Retinal pigment epithelial cell (primary cell): ENCODE results near the gene CPM.
"Not testable (repeated sequence)": the region's sequence is repeated elsewhere in the genome, so short reads cannot be mapped to it uniquely, and the experiment has no call there.

Experiments used
- DNase-seq: peaks from one replicate; pipeline ENCODE4 v3.0.0-alpha.2; 2010; ENCODE audit warnings: low read depth
- H3K4me3 ChIP-seq: 2 replicates; pipeline ENCODE4 v1.5.1; 2011; ENCODE audit warnings: mild to moderate bottlenecking, low read length, control low read depth, moderate library complexity
- TF ChIP-seq, protein P1 (sequence below): conservative IDR thresholded peaks from 2 replicates; pipeline ENCODE4 v1.5.1; 2011; ENCODE audit warnings: low read depth, low read length, control low read depth, inconsistent platforms

The CPM gene

DNA sequence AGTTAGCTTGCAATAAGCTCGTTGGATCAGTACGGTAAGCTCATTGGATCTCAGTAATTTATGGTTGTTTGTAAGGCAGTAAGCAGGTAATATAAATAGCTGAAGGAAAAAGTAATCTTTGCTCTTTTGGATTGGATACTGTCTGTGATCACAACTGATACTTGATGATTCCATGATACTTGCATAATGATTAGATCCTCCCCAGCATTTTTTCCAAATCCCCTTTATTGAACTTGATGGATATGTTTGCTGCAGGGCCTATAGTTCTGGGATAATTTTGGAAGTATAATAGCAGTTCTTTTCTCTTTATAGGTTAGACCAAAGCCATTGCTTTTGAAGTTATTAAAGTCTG, 119.8 kb downstream of the CPM start:
- H3K4me3 ChIP-seq = peak overlapping the region; percentile 23
- no peak for DNase-seq
- TF ChIP-seq, protein P1, sequence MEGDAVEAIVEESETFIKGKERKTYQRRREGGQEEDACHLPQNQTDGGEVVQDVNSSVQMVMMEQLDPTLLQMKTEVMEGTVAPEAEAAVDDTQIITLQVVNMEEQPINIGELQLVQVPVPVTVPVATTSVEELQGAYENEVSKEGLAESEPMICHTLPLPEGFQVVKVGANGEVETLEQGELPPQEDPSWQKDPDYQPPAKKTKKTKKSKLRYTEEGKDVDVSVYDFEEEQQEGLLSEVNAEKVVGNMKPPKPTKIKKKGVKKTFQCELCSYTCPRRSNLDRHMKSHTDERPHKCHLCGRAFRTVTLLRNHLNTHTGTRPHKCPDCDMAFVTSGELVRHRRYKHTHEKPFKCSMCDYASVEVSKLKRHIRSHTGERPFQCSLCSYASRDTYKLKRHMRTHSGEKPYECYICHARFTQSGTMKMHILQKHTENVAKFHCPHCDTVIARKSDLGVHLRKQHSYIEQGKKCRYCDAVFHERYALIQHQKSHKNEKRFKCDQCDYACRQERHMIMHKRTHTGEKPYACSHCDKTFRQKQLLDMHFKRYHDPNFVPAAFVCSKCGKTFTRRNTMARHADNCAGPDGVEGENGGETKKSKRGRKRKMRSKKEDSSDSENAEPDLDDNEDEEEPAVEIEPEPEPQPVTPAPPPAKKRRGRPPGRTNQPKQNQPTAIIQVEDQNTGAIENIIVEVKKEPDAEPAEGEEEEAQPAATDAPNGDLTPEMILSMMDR = no peak

DNA sequence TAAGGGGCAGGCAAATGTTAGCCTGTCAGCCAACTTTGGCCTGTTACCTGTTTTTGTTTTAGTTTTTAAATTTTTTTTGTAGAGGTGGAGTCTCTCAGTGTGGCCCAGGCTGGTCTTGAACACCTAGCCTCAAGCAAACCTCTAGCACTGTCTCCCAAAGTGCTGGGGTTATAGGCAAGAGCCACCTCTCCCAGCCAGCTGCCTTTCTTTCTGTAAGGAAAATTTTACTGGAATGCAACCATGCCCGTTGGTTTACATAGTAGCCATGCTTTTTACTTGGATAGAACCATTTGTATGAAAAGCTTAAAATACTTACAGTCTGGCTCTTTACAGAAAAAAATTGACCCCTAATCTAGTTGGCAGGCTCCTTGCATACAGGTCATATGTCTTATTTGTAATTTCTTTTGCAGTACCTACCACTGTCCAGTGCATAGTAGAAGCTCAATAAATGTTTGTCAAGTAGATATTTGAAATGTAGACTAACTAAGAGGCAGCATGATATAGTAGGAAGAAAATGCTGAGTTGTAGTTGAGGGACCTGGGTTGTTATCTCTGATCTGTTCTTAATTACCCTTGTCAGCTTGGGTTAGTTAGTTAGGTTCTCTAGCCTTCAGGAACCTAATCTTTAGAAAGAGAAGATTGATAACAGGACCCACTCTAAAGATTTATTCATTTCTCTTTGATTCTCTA, 120.3 kb downstream of the CPM start:
- DNase-seq = no peak
- H3K4me3 ChIP-seq = peak overlapping the region; percentile 23
- TF ChIP-seq, protein P1 = no peak

DNA sequence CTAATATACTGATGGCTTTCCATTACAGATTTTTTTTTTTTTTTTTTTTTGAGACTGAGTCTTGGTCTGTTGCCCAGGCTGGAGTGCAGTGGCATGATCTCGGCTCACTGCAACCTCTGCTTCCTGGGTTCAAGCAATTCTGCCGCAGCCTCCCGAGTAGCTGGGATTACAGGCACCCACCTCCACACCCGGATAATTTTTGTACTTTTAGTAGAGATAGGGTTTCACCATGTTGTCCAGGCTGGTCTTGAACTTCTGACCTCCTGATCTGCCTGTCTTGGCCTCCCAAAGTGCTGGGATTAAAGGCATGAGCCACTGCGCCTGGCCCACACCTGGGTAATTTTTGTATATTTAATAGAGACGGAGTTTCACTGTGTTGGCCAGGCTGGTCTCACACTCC, 121.4 kb downstream of the CPM start:
- H3K4me3 ChIP-seq = peak overlapping the region; percentile 29
- not testable (repeated sequence) for DNase-seq

DNA sequence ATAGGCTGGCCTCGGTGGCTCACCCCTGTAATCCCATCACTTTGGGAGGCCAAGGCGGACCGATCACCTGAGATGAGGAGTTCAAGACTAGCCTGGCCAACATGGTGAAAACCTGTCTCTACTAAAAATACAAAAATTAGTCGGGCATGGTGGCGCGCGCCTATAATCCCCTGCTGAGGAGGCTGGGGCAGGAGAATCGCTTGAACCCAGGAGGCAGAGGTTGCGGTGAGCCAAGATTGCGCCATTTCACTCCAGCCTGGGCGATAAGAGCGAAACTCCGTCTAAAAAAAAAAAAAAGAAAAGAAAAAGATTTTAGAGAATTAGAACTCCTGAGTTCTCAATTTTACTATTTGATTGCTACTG, 123.0 kb downstream of the CPM start:
- DNase-seq = not testable (repeated sequence)
- H3K4me3 ChIP-seq = peak overlapping the region; percentile 87

DNA sequence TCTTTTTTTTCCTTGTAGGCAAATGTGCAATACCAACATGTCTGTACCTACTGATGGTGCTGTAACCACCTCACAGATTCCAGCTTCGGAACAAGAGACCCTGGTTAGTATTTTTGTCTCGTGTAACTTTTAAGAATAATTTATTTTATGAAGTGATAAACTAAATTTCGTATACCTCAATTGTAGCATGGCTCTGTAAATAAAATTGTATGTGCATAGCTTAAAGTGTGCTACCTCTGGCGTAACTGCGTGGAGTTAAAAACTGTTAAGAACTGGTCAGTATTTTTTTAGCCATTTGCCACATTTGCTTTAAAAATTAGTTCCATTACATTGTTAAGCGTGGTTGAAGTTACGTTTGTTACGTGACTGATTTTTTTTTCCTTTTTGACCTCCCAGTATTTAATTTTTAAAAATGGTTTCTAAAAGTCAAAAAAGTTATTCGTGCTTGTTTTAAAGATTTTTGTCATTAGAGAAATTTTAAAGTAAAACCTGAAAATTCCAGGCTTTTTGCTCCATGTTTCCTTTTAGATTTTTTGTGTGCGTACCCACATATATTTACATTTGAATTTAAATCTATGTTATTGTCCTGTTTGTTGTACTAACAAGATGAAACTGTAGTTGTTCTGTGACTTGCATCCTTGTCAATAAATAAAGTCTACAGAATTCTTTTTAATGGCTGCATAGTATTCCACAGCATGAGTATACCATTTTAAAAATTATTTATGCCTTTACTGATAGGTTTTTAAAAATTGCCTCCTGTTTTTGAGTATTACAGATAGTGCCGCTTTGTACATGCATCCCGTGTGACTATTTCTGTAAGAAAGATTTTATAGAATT, 123.6 kb downstream of the CPM start:
- no peak for DNase-seq
- H3K4me3 ChIP-seq = peak overlapping the region; percentile 87
- TF ChIP-seq, protein P1 = no peak

DNA sequence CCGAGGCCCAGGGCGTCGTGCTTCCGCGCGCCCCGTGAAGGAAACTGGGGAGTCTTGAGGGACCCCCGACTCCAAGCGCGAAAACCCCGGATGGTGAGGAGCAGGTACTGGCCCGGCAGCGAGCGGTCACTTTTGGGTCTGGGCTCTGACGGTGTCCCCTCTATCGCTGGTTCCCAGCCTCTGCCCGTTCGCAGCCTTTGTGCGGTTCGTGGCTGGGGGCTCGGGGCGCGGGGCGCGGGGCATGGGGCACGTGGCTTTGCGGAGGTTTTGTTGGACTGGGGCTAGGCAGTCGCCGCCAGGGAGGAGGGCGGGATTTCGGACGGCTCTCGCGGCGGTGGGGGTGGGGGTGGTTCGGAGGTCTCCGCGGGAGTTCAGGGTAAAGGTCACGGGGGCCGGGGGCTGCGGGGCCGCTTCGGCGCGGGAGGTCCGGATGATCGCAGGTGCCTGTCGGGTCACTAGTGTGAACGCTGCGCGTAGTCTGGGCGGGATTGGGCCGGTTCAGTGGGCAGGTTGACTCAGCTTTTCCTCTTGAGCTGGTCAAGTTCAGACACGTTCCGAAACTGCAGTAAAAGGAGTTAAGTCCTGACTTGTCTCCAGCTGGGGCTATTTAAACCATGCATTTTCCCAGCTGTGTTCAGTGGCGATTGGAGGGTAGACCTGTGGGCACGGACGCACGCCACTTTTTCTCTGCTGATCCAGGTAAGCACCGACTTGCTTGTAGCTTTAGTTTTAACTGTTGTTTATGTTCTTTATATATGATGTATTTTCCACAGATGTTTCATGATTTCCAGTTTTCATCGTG, 124.4 kb downstream of the CPM start:
- TF ChIP-seq, protein P1 = no peak
- H3K4me3 ChIP-seq = peak overlapping the region; percentile 87
- DNase-seq = peak; percentile 67

DNA sequence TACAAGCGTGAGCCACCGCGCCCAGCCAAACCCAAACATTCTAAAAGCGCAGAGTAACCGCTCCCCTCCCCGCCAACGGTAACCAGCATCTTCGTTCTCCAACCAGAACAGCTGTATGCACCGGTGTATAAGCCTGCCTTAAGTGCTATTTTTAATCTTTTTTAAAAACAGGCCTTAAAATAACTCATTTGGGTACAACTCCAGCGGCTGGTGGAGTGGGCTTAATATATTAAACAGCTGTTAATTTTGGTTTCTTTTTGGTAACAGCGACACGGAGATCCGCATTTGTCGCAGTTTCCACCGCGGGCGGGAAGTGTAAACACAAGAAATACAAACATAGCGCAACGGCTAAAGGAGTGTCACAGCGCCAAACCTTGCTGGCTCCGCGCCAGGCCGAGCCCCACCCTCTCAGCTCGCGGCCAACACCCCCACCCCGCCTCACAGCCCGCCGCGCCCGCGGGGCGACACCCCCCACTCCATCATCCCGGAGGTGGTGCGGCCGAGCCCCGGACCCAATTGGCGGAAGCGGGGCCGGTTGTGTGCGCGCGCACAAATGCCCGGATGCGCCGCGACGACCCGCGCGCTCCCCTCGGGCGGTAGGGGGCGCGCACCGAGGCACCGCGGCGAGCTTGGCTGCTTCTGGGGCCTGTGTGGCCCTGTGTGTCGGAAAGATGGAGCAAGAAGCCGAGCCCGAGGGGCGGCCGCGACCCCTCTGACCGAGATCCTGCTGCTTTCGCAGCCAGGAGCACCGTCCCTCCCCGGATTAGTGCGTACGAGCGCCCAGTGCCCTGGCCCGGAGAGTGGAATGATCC, 125.2 kb downstream of the CPM start, which contains the start of gene MDM2:
Gene MDM2, plus strand, starts transcription at position 602 of the 812 bp plus-strand sequence. CDS start 301 bp downstream, outside the sequence.
- peak within 1 kb of the TSS; percentile 87 for H3K4me3 ChIP-seq
- TF ChIP-seq, protein P1 = peak; percentile 63
- DNase-seq = no peak

DNA sequence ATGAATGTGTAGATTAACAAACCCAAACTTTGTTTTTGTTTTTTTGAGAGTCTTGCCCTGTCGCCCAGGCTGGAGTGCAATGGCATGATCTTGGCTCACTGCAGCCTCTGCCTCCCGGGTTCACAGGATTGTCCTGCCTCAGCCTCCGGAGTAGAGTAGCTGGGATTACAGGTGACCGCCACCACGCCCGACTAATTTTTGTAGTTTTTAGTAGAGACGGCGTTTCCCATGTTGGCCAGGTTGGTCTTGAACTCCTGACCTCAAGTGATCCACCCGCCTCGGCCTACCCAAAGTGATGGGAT, 125.7 kb downstream of the CPM start:
- peak overlapping the region; percentile 87 for H3K4me3 ChIP-seq
- not testable (repeated sequence) for DNase-seq
